Stimulated activated CD4-positive, alpha-beta T cell treated with anti-CD3 and anti-CD28 coated beads, Interleukin-1b, Interleukin-23, amount 100 ng/mL, for 48 hours (primary cell): ENCODE results near the gene DNAJA3.
A peak's percentile ranks its signal among the peaks of the same experiment; 100 is the strongest.

Source experiments
- DNase-seq: peaks from one replicate; pipeline ENCODE4 v3.0.0-alpha.2; 2020

The DNAJA3 gene

GRCh38 chr16:4437366-4437765 lies 11.7 kb downstream of the DNAJA3 start:
- DNase-seq, result no peak

GRCh38 chr16:4442371-4442770 lies 16.7 kb downstream of the DNAJA3 start:
- DNase-seq, result no peak

GRCh38 chr16:4443271-4443670 lies 17.6 kb downstream of the DNAJA3 start:
- DNase-seq, result no peak

- DNase-seq, result no peak
Observed at GRCh38 chr16:4443986-4444385, 18.3 kb downstream of the DNAJA3 start.

- DNase-seq, result no peak
Observed at GRCh38 chr16:4450430-4450829, 24.8 kb downstream of the DNAJA3 start.

GRCh38 chr16:4450931-4451519 lies 25.4 kb downstream of the DNAJA3 start:
- no peak for DNase-seq

GRCh38 chr16:4452674-4453073 lies 27.0 kb downstream of the DNAJA3 start:
- DNase-seq, result no peak

GRCh38 chr16:4454623-4455022 lies 29.0 kb downstream of the DNAJA3 start:
- no peak for DNase-seq

GRCh38 chr16:4455081-4455480 lies 29.4 kb downstream of the DNAJA3 start:
- DNase-seq, result no peak

- no peak for DNase-seq
Observed at GRCh38 chr16:4455951-4456350, 30.3 kb downstream of the DNAJA3 start.

GRCh38 chr16:4460936-4461249 lies 35.2 kb downstream of the DNAJA3 start:
- DNase-seq, result no peak

GRCh38 chr16:4461250-4462085 lies 35.8 kb downstream of the DNAJA3 start:
- no peak for DNase-seq

- DNase-seq, result no peak
Observed at GRCh38 chr16:4463522-4464163, 38.0 kb downstream of the DNAJA3 start.

GRCh38 chr16:4465977-4466779 lies 40.5 kb downstream of the DNAJA3 start:
- DNase-seq, result peak; percentile 48

GRCh38 chr16:4467916-4468315 lies 42.2 kb downstream of the DNAJA3 start:
- no peak for DNase-seq

- no peak for DNase-seq
Observed at GRCh38 chr16:4468972-4469371, 43.3 kb downstream of the DNAJA3 start.

- no peak for DNase-seq
Observed at GRCh38 chr16:4471869-4472268, 46.2 kb downstream of the DNAJA3 start.

- no peak for DNase-seq
Observed at GRCh38 chr16:4472880-4473279, 47.2 kb downstream of the DNAJA3 start.

GRCh38 chr16:4474192-4474961 lies 48.7 kb downstream of the DNAJA3 start, which contains the start of gene NMRAL1:
Gene NMRAL1, minus strand, starts transcription at chr16:4474625. Its CDS starts 493 bp downstream, at chr16:4474132.
- DNase-seq, result peak; percentile 95

- peak; percentile 96 for DNase-seq
Observed at GRCh38 chr16:4475880-4476788, 50.5 kb downstream of the DNAJA3 start, which contains the start of gene HMOX2. Gene HMOX2, plus strand, starts transcription at chr16:4476398. Its CDS starts 29,127 bp downstream, at chr16:4505525.

- no peak for DNase-seq
Observed at GRCh38 chr16:4477966-4478365, 52.3 kb downstream of the DNAJA3 start.
